SK-N-SH (cell line): ENCODE results near the gene C3orf20. TPM values are rescaled to one million over a fixed set of nuclear protein-coding genes. Genes with fewer than 3 reads are reported as not detected.

Source experiments
- CTCF ChIA-PET: fragments of 300-600, 350-600 bp; formaldehyde crosslinking; extraction: SDS; loops from one replicate; lab custom pipeline; 2021; lab: Yijun Ruan, JAX
- POLR2A ChIA-PET: fragments of 350-600 bp; sonication (Branson Sonifier 250); formaldehyde crosslinking; extraction: SDS; loops from one replicate; lab custom pipeline; 2020; ENCODE audit warnings: antibody characterized with exemption, inconsistent platforms; lab: Yijun Ruan, JAX
- DNase-seq: peaks from one replicate; pipeline ENCODE4 v3.0.0; 2012
- H2AFZ ChIP-seq: fragments of 200-600 bp; sonication (generic); 2 replicates; pipeline ENCODE4 v1.8.1; 2016; ENCODE audit warnings: antibody characterized with exemption, mild to moderate bottlenecking, low read depth
- H3F3A ChIP-seq: fragments of 200-600 bp; sonication (generic); replicated peaks from 2 replicates; pipeline ENCODE3; 2016; ENCODE audit warnings: antibody characterized with exemption, mild to moderate bottlenecking; ENCODE audit not compliant: insufficient read depth
- H3K27ac ChIP-seq, 2 experiments: fragments of 200-500 bp in 1 of 2; fragments of 200-600 bp in 1 of 2; sonication (Bioruptor generic) in 1 of 2; sonication (generic), shearing (Covaris generic) in 1 of 2; 2 replicates each; pipeline versions ENCODE4 v1.5.1 to v1.6.1; 2014 to 2016; ENCODE audit warnings: low read depth in 2 of 2, inconsistent platforms in 1 of 2, low read length in 1 of 2, mild to moderate bottlenecking in 1 of 2, mixed read lengths in 1 of 2
- H3K27me3 ChIP-seq: fragments of 200-600 bp; sonication (generic), shearing (Covaris generic); 2 replicates; pipeline ENCODE4 v1.6.1; 2016; ENCODE audit warnings: mixed run types; ENCODE audit not compliant: insufficient read depth
- H3K36me3 ChIP-seq, 2 experiments: fragments of 200-500 bp in 1 of 2; fragments of 200-600 bp in 1 of 2; sonication (Bioruptor generic) in 1 of 2; sonication (generic) in 1 of 2; replicated peaks in 1 of 2; 2 replicates each; pipeline versions ENCODE3 to v1.5.1; 2014 to 2016; ENCODE audit warnings: low read length in 1 of 2, mild to moderate bottlenecking in 1 of 2; ENCODE audit not compliant: insufficient read depth in 2 of 2, control insufficient read depth in 1 of 2
- H3K4me1 ChIP-seq, 2 experiments: fragments of 200-500 bp in 1 of 2; fragments of 200-600 bp in 1 of 2; sonication (Bioruptor generic) in 1 of 2; sonication (generic), shearing (Covaris generic) in 1 of 2; 2 replicates each; pipeline versions ENCODE4 v1.5.1 to v1.6.1; 2014 to 2016; ENCODE audit warnings: low read depth in 1 of 2, low read length in 1 of 2, mixed run types in 1 of 2; ENCODE audit not compliant: insufficient read depth in 2 of 2, control insufficient read depth in 1 of 2
- H3K4me2 ChIP-seq: fragments of 200-600 bp; sonication (generic), shearing (Covaris generic); 2 replicates; pipeline ENCODE4 v1.6.1; 2017; ENCODE audit warnings: mixed run types
- H3K4me3 ChIP-seq, 2 experiments: fragments of 200-500 bp in 1 of 2; fragments of 200-600 bp in 1 of 2; sonication (Bioruptor generic) in 1 of 2; sonication (generic), shearing (Covaris generic) in 1 of 2; 2 replicates each; pipeline versions ENCODE4 v1.5.1 to v1.8.1; 2014 to 2016; ENCODE audit warnings: low read depth in 2 of 2, inconsistent platforms in 1 of 2, low read length in 1 of 2, mild to moderate bottlenecking in 1 of 2, mixed read lengths in 1 of 2, moderate library complexity in 1 of 2
- H3K79me2 ChIP-seq: fragments of 200-600 bp; sonication (generic); 2 replicates; pipeline ENCODE4 v1.8.1; 2017; ENCODE audit warnings: mild to moderate bottlenecking; ENCODE audit not compliant: insufficient read depth
- H3K9ac ChIP-seq: fragments of 200-600 bp; sonication (generic); 2 replicates; pipeline ENCODE4 v1.6.1; 2017; ENCODE audit warnings: mixed run types
- H3K9me2 ChIP-seq: fragments of 200-600 bp; sonication (generic); 2 replicates; pipeline ENCODE4 v1.6.1; 2017; ENCODE audit warnings: mixed run types
- H3K9me3 ChIP-seq: fragments of 200-600 bp; sonication (generic); 2 replicates; pipeline ENCODE4 v1.6.1; 2017; ENCODE audit warnings: mixed run types, mild to moderate bottlenecking, moderate library complexity
- H4K20me1 ChIP-seq: fragments of 200-600 bp; sonication (generic); 2 replicates; pipeline ENCODE4 v1.6.1; 2017; ENCODE audit warnings: mild to moderate bottlenecking, mixed run types; ENCODE audit not compliant: insufficient read depth
- CHD2 ChIP-seq: fragments of 150-350 bp; IDR thresholded peaks from 2 replicates; pipeline ENCODE4 v1.6.1; 2018; ENCODE audit warnings: low read length; ENCODE audit not compliant: partially characterized antibody
- ELF1 ChIP-seq: IDR thresholded peaks from 2 replicates; pipeline ENCODE4 v1.4.0; 2012
- EP300 ChIP-seq, 2 experiments: IDR thresholded peaks; 2 replicates each; pipeline versions ENCODE4 v1.4.0 to v1.6.1; 2012; ENCODE audit warnings: borderline replicate concordance in 1 of 2, low read depth in 1 of 2, low read length in 1 of 2
- FOXJ3 ChIP-seq: sonication (generic); formaldehyde crosslinking; IDR thresholded peaks from 2 replicates; pipeline ENCODE4 v1.5.1; 2020; ENCODE audit warnings: mild to moderate bottlenecking, missing genetic modification reagents
- FOXM1 ChIP-seq: IDR thresholded peaks from 2 replicates; pipeline ENCODE4 v1.4.0; 2012; ENCODE audit warnings: low read depth, mild to moderate bottlenecking
- GATA2 ChIP-seq: sonication (generic); formaldehyde crosslinking; IDR thresholded peaks from 2 replicates; pipeline ENCODE4 v1.5.0; 2020; ENCODE audit warnings: mild to moderate bottlenecking, missing genetic modification reagents
- MXI1 ChIP-seq: IDR thresholded peaks from 2 replicates; pipeline ENCODE4 v1.6.1; 2012; ENCODE audit warnings: mild to moderate bottlenecking, low read depth, low read length, improper control_type of control experiment
- POLR2AphosphoS5 ChIP-seq: IDR thresholded peaks from 2 replicates; pipeline ENCODE4 v1.6.1; 2012; ENCODE audit warnings: low read depth, low read length
- RCOR1 ChIP-seq: fragments of 150-350 bp; IDR thresholded peaks from 2 replicates; pipeline ENCODE4 v1.6.1; 2017; ENCODE audit warnings: antibody characterized with exemption, low read length
- SIN3A ChIP-seq: IDR thresholded peaks from 2 replicates; pipeline ENCODE4 v1.6.1; 2012; ENCODE audit warnings: low read depth, mild to moderate bottlenecking, low read length, moderate library complexity, borderline replicate concordance
- TCF12 ChIP-seq: IDR thresholded peaks from 2 replicates; pipeline ENCODE4 v1.4.0; 2012
- USF2 ChIP-seq: fragments of 150-350 bp; IDR thresholded peaks from 2 replicates; pipeline ENCODE4 v1.6.1; 2017; ENCODE audit warnings: antibody characterized with exemption, low read length, low read depth, borderline replicate concordance
- YY1 ChIP-seq: IDR thresholded peaks from 2 replicates; pipeline ENCODE4 v1.4.0; 2012; ENCODE audit warnings: low read depth, mild to moderate bottlenecking
- WGBS: methylation state at CpG from one replicate; pipeline ENCODE4 v1.1.6; 2017; ENCODE audit warnings: low lambda C conversion rate; 5-methylcytosine and 5-hydroxymethylcytosine counted together
- polyA plus RNA-seq, 3 experiments: library from polyadenylated mRNA; depleted of rRNA; stranded (reverse); fragments of >200 nt; gene quantifications; 2 replicates each; pipeline ENCODE4 v1.2.3, GENCODE V29; 2012

Gene C3orf20
- polyA plus RNA-seq, 1 of the 3 experiments (the other 2 are of a cell fraction) = not detected

DNA sequence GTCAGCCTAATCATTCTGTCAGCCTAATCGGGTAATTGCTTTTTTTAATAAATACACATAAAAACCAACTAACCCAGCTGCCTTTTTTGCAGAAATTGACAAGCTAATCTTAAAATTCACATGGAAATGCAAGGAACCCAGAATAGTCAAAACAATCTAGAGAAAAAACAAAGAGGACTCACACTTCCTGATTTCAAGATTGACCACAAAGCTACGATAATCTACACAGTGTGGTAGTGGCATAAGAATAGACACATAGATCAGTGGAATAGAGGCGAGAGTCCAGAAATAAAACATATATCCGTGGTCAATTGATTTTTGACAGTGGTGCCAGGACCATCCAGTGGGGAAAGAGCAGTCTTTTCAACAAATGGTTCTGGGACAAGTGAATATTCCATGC lies 2.4 kb upstream of the C3orf20 start:
- POLR2A ChIA-PET = interaction anchor here (1.1 kb wide), 1 partner anchor 21 kb away, joined by 4 read pairs; the partner anchor contains the start of gene CCDC174

DNA sequence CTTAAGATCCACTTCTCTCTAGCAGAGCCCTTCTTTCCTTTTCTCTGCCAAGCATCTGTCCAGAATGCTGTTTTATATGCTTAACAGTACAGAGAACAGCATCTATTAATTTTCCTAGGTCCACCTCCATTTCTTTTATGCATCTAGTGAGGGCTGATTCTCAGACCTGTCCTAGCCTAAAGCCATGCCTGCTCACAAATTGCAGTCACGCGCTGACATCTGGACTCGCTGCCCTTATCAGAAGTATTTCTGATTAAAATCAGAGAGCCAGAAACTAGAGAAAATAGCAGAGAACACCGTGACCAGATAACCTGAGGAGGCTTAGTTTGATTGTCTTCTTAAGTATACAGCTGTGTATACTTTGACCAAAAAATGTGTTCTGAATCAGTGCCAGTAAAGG lies 1.9 kb downstream of the C3orf20 start:
- ChIA-PET POLR2A (no interaction called here), CTCF (interaction anchor here (0.9 to 15.2 kb wide), 9 partner anchors 10 to 246 kb away, joined by 3 to 202 read pairs (median 8); no protein-coding TSS in a partner anchor)
- peak overlapping the region in 1 of 2 experiments; percentile 64; a peak in 2 of 4 replicates for H3K27ac ChIP-seq
- WGBS = 46% methylated on average over 4 of the region's 4 CpGs
- peak; percentile 52 for DNase-seq
- H4K20me1 ChIP-seq = no peaks in the 10 kb centered on the region
- no peaks in the 10 kb centered on the region for H3K79me2 ChIP-seq
- H3K4me1 ChIP-seq = peaks cover 0 to 14% of the 10 kb centered on the region in 2 experiments; a peak in 2 of 4 replicates
- TF ChIP-seq CHD2 (peak; percentile 56), FOXM1 (no peak), RCOR1 (peak; percentile 71; the same call in 1 of the 2 replicates), MXI1 (peak; percentile 60; the same call in 1 of the 2 replicates), USF2 (no peak), GATA2 (peak; percentile 87), EP300 (IDR thresholded peaks at IDR 0.05; ENCODE audit: borderline replicate concordance in 1 of 2, low read depth in 1 of 2, low read length in 1 of 2) (peak in 1 of 2 experiments; percentile 79; a peak in 2 of 4 replicates), SIN3A (no peak), FOXJ3 (CRISPR knock-in tag) (no peak), TCF12 (no peak), POLR2AphosphoS5 (no peak)
- no peaks in the 10 kb centered on the region for H3K9me2 ChIP-seq
- H3K36me3 ChIP-seq = peaks cover 0 to 11% of the 10 kb centered on the region in 2 experiments
- H3K4me2 ChIP-seq = no peak overlapping the region
- peaks cover 17% of the 10 kb centered on the region for H3F3A ChIP-seq
- H3K9me3 ChIP-seq = no peaks in the 10 kb centered on the region
- H3K9ac ChIP-seq = no peak overlapping the region
- no peak overlapping the region for H3K4me3 ChIP-seq
- H3K27me3 ChIP-seq = no peaks in the 10 kb centered on the region
- H2AFZ ChIP-seq = no peak overlapping the region

More for the DNA sequence above, 2.4 kb upstream of the C3orf20 start:
- no peaks in the 10 kb centered on the region for H3K9me3 ChIP-seq
- H4K20me1 ChIP-seq = no peaks in the 10 kb centered on the region
- H3K4me3 ChIP-seq = no peak overlapping the region
- peaks cover 29 to 54% of the 10 kb centered on the region in 2 experiments for H3K36me3 ChIP-seq
- H3K4me1 ChIP-seq = peaks cover 0 to 11% of the 10 kb centered on the region in 2 experiments; a peak in 2 of 4 replicates
- no peaks in the 10 kb centered on the region for H3K27me3 ChIP-seq
- H3K79me2 ChIP-seq = no peaks in the 10 kb centered on the region
- TF ChIP-seq ELF1 (no peak), YY1 (no peak)
- TF ChIP-seq, all 33 proteins: peak for 0
- CTCF ChIA-PET = interaction anchor here (0.6 to 15.2 kb wide), 12 partner anchors 11 to 250 kb away, joined by 3 to 202 read pairs (median 10); partner anchors contain the start of gene CCDC174
- no peak overlapping the region for H3K9ac ChIP-seq
- no peak for DNase-seq
- WGBS = 94% methylated on average over 4 of the region's 4 CpGs
- peaks cover 17% of the 10 kb centered on the region for H3F3A ChIP-seq
- no peak overlapping the region for H2AFZ ChIP-seq
- H3K4me2 ChIP-seq = no peak overlapping the region
- no peak overlapping the region for H3K27ac ChIP-seq
- H3K9me2 ChIP-seq = no peaks in the 10 kb centered on the region
